Type B pancreatic cell (in vitro differentiated cells): ENCODE results near the gene POU1F1. TPM values are rescaled to one million over a fixed set of nuclear protein-coding genes. Genes with fewer than 3 reads are reported as not detected.

Source experiments
- DNase-seq: peaks from one replicate; pipeline ENCODE4 v3.0.0; 2021; ENCODE audit warnings: mixed read lengths; ENCODE audit not compliant: unreplicated experiment; ENCODE audit errors: extremely low spot score
- H3K27ac Mint-ChIP-seq: 2 replicates; pipeline ENCODE4 v1.8.0; 2021; ENCODE audit warnings: mild to moderate bottlenecking, mixed read lengths
- H3K27me3 Mint-ChIP-seq: 2 replicates; pipeline ENCODE4 v1.8.0; 2021; ENCODE audit warnings: mixed read lengths
- H3K36me3 Mint-ChIP-seq: 2 replicates; pipeline ENCODE4 v1.8.0; 2021; ENCODE audit warnings: mixed read lengths
- H3K4me1 Mint-ChIP-seq: one replicate; pipeline ENCODE4 v1.8.0; 2021; ENCODE audit warnings: mixed read lengths; ENCODE audit not compliant: unreplicated experiment
- H3K4me3 Mint-ChIP-seq: 2 replicates; pipeline ENCODE4 v1.8.0; 2021; ENCODE audit warnings: mild to moderate bottlenecking, mixed read lengths
- H3K9me3 Mint-ChIP-seq: 2 replicates; pipeline ENCODE4 v1.8.0; 2021; ENCODE audit warnings: mixed read lengths
- CTCF ChIP-seq: fragments of 200-600 bp; sonication (generic); conservative IDR thresholded peaks from 2 replicates; pipeline ENCODE4 v1.5.0; 2021; ENCODE audit warnings: antibody characterized with exemption, mild to moderate bottlenecking
- microRNA-seq: library from miRNA; unstranded; fragments of <30 nt; microRNA quantifications from one replicate; pipeline ENCODE4, GENCODE V29; 2020
- total RNA-seq: library from RNA; stranded (reverse); gene quantifications from 2 replicates; pipeline ENCODE4 v1.2.1, GENCODE V29; 2021; ENCODE audit warnings: low replicate concordance

The POU1F1 gene
- total RNA-seq, 1 donor from 2014 or later, result not detected

GRCh38 chr3:87225659-87226058 is 50.7 kb downstream of the POU1F1 start:
- Mint-ChIP-seq H3K27me3 (peaks cover 14% of the 10 kb centered on the region), H3K36me3 (no peaks in the 10 kb centered on the region), H3K9me3 (no peaks in the 10 kb centered on the region), H3K4me3 (peak overlapping the region; percentile 73), H3K4me1 (peaks cover 19% of the 10 kb centered on the region), H3K27ac (no peak overlapping the region)
- DNase-seq, result no peak
- no peak for TF ChIP-seq CTCF

GRCh38 chr3:87219611-87220010 is 56.8 kb downstream of the POU1F1 start:
- DNase-seq, result no peak
- TF ChIP-seq CTCF, result no peak
- Mint-ChIP-seq H3K27ac (no peak overlapping the region), H3K27me3 (peaks cover 32% of the 10 kb centered on the region), H3K36me3 (no peaks in the 10 kb centered on the region), H3K4me1 (no peaks in the 10 kb centered on the region), H3K4me3 (no peak overlapping the region), H3K9me3 (no peaks in the 10 kb centered on the region)

GRCh38 chr3:87218560-87218959 is 57.8 kb downstream of the POU1F1 start:
- H3K4me3 Mint-ChIP-seq, result no peak overlapping the region
- DNase-seq, result no peak
- no peak overlapping the region for H3K27ac Mint-ChIP-seq
- H3K27me3 Mint-ChIP-seq, result peaks cover 39% of the 10 kb centered on the region
- no peaks in the 10 kb centered on the region for H3K4me1 Mint-ChIP-seq
- no peaks in the 10 kb centered on the region for H3K36me3 Mint-ChIP-seq
- no peaks in the 10 kb centered on the region for H3K9me3 Mint-ChIP-seq
- no peak for TF ChIP-seq CTCF

Small RNA genes lying within 50 kb of the gene (microRNA-seq; reads per million reads assigned to microRNA genes)
- gene MIR4795, result not detected

Other genes with a start within 250 kb of the POU1F1 start
- 29.0 and 36.8 TPM in 2 replicates for gene CHMP2B, start 49.3 kb downstream of the POU1F1 start, total RNA-seq